Stomach (tissue), 9 donors: Measurements from ENCODE around the gene NR4A2. TPM values are rescaled to one million over a fixed set of nuclear protein-coding genes. Genes with fewer than 3 reads are reported as not detected.
A peak's percentile ranks its signal among the peaks of the same experiment; 100 is the strongest.

Experiments used
- DNase-seq, 2 donors: peaks; one replicate each; pipeline versions ENCODE4 v3.0.0 to v3.0.0-alpha.2; 2013 to 2019
- H3K27ac ChIP-seq, 5 donors: fragments of 200-600 bp in 4 of 5; sonication (generic) in 4 of 5; one replicate each; pipeline ENCODE4 v1.5.1; 2013 to 2019; ENCODE audit warnings: mild to moderate bottlenecking in 1 of 5, moderate library complexity in 1 of 5
- H3K27me3 ChIP-seq, 3 donors: fragments of 200-600 bp; sonication (generic); one replicate each; pipeline ENCODE4 v1.5.1; 2017 to 2019; ENCODE audit warnings: mixed run types in 1 of 3
- H3K36me3 ChIP-seq, 4 donors: fragments of 200-600 bp; sonication (generic); 1 replicate in 3 of 4; 2 replicates in 1 of 4; pipeline ENCODE4 v1.5.1; 2016 to 2019
- H3K4me1 ChIP-seq, 4 donors: fragments of 200-600 bp; sonication (generic); one replicate each; pipeline ENCODE4 v1.5.1; 2016 to 2019
- H3K4me3 ChIP-seq, 4 donors: fragments of 200-600 bp; sonication (generic) in 3 of 4; one replicate each; pipeline ENCODE4 v1.5.1; 2016 to 2019; ENCODE audit warnings: mild to moderate bottlenecking in 1 of 4
- H3K9me3 ChIP-seq, 4 donors: fragments of 200-600 bp; sonication (generic); one replicate each; pipeline ENCODE4 v1.5.1; 2016 to 2019
- EP300 ChIP-seq: sonication (generic); formaldehyde crosslinking; IDR thresholded peaks from one replicate; pipeline ENCODE4 v1.6.1; 2017; ENCODE audit warnings: antibody characterized with exemption
- POLR2A ChIP-seq, 4 donors: fragments of 450-650 bp; IDR thresholded peaks; one replicate each; pipeline ENCODE4 v1.6.1; 2016; ENCODE audit warnings: antibody characterized with exemption in 4 of 4, control low read depth in 2 of 4, mild to moderate bottlenecking in 1 of 4, moderate library complexity in 1 of 4
- POLR2AphosphoS5 ChIP-seq, 3 donors: sonication (generic); formaldehyde crosslinking; IDR thresholded peaks; one replicate each; pipeline ENCODE4 v1.6.1; 2016; ENCODE audit warnings: antibody characterized with exemption in 3 of 3
- WGBS, 5 donors: extraction: QIAGEN DNeasy Blood & Tissue Kit in 3 of 5; methylation state at CpG; one replicate each; pipeline versions ENCODE4 v1.1.5 to v1.1.7; 2013 to 2018; 5-methylcytosine and 5-hydroxymethylcytosine counted together
- intact Hi-C: fragments of 100-400 bp; cut with DNase I; formaldehyde crosslinking; loops from one replicate; pipeline ENCODE4 v1.15.1; 2023; ENCODE audit warnings: low total_unique reads
- polyA plus RNA-seq, 3 donors: library from polyadenylated mRNA; stranded (reverse); fragments of 200-250 nt; gene quantifications; one replicate each; pipeline ENCODE4 v1.2.3, GENCODE V29; 2013
- total RNA-seq, 5 donors: library from RNA; depleted of rRNA; stranded (reverse); fragments of >200 nt; gene quantifications; one replicate each; pipeline versions ENCODE4 v1.1.0 to v1.2.3, GENCODE V29; 2014 to 2016
- TF ChIP-seq, protein P1 (sequence below), 7 experiments: fragments of 450-650 bp in 4 of 7; fragments of 200-600 bp in 3 of 7; sonication (generic) in 3 of 7; IDR thresholded peaks; one replicate each; pipeline ENCODE4 v1.5.1; 2016 to 2019; ENCODE audit warnings: antibody characterized with exemption in 7 of 7, control low read depth in 2 of 7, mild to moderate bottlenecking in 1 of 7
- donor health status: healthy with polysubstance abuse.
- donor health status: Bipolar disorder and iron deficiency.
- donor health status: healthy.

Gene NR4A2
- total and polyA plus RNA-seq, 8 donors: 4.7 to 20.7 (median 10.8) TPM; not detected in 2

DNA sequence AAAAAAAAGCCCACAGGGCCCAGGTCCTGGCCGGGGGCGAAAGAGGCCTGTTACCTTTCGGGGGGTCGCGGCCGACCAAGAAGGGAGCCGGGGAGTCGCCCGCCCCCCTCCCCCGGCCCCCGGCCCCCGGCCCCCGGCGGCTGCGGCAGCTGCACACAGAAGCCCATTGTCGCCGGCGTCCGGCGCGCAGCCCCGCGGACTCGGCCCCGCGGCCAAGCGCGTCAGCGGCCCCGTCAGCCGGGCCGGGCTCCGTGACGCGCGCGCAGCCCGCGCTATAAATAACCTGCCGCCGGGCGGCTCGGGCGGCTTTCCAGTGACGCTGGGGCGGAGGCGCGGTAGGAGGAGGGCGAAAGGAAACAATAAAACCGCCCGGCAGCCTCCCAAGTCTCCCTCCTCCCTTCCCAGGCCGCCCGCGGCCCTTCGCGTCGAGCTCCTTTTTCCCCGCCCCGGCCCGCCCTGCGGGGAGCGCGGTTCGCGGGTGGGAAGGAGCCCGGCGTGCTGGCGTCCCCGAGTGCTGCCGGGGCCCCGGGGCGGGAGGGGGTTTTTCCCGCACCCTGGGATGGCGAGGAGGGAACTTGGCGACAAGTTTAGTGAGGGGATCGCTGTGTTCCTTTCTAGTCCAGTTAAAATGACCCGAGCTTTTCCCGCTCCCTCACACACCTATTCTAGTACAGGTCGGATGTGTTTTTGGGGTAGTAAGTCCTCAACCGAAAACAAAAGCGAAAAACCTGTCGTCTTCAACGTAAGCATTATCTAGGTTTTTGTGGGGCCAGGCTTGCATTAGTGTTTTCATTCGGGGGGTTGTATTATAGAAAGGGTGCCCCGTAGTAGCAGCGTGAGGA lies 10.0 kb upstream of the NR4A2 start:
- H3K4me3 ChIP-seq: peak overlapping the region; percentile 57 to 88 (median 64)
- peak; percentile 97 to 98 for DNase-seq
- no peaks in the 10 kb centered on the region for H3K9me3 ChIP-seq
- WGBS, 5 donors: 0 to 2% (median 0%) methylated on average over 21 to 86 of the region's 86 CpGs
- TF ChIP-seq POLR2AphosphoS5 (IDR thresholded peaks at IDR 0.05) (peak; percentile 86 to 93 (median 88)), POLR2A (IDR thresholded peaks at IDR 0.05) (peak in 2 of 4 donors; percentile 41 to 70), EP300 (peak; percentile 34)
- TF ChIP-seq, protein P1, sequence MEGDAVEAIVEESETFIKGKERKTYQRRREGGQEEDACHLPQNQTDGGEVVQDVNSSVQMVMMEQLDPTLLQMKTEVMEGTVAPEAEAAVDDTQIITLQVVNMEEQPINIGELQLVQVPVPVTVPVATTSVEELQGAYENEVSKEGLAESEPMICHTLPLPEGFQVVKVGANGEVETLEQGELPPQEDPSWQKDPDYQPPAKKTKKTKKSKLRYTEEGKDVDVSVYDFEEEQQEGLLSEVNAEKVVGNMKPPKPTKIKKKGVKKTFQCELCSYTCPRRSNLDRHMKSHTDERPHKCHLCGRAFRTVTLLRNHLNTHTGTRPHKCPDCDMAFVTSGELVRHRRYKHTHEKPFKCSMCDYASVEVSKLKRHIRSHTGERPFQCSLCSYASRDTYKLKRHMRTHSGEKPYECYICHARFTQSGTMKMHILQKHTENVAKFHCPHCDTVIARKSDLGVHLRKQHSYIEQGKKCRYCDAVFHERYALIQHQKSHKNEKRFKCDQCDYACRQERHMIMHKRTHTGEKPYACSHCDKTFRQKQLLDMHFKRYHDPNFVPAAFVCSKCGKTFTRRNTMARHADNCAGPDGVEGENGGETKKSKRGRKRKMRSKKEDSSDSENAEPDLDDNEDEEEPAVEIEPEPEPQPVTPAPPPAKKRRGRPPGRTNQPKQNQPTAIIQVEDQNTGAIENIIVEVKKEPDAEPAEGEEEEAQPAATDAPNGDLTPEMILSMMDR (IDR thresholded peaks at IDR 0.05): peak in 1 of 7 experiments; percentile 9
- H3K27ac ChIP-seq: peak overlapping the region; percentile 99 to 100 (median 100)
- H3K4me1 ChIP-seq: peaks cover 18 to 49% (median 33%) of the 10 kb centered on the region in 4 donors
- H3K36me3 ChIP-seq: no peaks in the 10 kb centered on the region
- H3K27me3 ChIP-seq: no peaks in the 10 kb centered on the region
- intact Hi-C loops: loop anchor here (10.0 kb wide), 1 partner anchor 52 kb away; no protein-coding TSS in a partner anchor

DNA sequence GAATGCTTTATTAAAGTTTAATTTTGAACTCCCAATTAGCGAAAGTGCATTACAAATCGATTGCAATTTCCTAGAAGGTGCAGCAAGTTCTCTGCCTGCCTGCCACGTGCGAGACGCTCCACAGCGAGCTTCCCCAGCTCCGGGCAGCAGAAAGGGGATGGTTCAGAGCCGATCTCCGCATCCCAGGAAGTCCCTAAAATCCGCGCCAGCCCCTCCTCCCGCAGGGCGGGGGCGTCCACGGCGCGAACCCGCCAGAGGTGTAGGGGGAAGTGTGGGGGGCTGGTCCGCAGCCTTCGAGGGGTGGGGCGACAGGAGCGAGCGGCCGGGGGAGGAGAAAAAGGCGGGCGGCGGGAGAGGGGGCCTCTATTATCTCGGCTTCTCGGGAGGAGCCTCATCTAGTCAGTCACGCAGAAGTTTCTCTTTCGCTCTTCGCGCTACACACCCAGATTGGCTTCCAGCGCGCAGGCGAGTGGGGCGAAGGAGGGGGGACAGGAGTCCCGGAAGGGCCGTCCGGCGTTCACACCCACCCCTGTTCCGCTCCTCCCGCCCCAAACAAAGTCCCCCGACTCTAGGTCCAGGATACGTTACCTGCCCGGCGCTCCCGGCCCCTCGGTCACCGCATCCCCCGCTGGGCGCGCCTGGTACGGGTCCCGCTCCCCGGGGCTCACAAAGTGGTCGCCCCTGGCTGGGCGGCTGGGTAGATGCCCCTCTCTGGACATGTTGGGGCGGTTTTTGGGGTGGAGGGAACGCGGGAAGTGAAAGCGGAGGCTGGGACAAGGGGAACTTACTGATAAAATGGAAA lies 9.1 kb upstream of the NR4A2 start:
- TF ChIP-seq POLR2AphosphoS5 (IDR thresholded peaks at IDR 0.05): peak; percentile 70 to 97 (median 96)
- TF ChIP-seq POLR2A (IDR thresholded peaks at IDR 0.05): peak in 2 of 4 donors; percentile 47 to 60
- TF ChIP-seq EP300: no peak
- Histone ChIP-seq H3K27ac (peak overlapping the region; percentile 99 to 100 (median 100)), H3K27me3 (no peaks in the 10 kb centered on the region), H3K4me1 (peaks cover 18 to 49% (median 33%) of the 10 kb centered on the region in 4 donors), H3K9me3 (no peaks in the 10 kb centered on the region), H3K4me3 (peak overlapping the region; percentile 57 to 88 (median 64)), H3K36me3 (no peaks in the 10 kb centered on the region)
- DNase-seq: peak; percentile 90 to 97
- WGBS, 5 donors: 0 to 1% (median 0%) methylated on average over 50 to 61 of the region's 62 CpGs
- intact Hi-C loops: loop anchor here (10.0 kb wide), 1 partner anchor 53 kb away; no protein-coding TSS in a partner anchor

DNA sequence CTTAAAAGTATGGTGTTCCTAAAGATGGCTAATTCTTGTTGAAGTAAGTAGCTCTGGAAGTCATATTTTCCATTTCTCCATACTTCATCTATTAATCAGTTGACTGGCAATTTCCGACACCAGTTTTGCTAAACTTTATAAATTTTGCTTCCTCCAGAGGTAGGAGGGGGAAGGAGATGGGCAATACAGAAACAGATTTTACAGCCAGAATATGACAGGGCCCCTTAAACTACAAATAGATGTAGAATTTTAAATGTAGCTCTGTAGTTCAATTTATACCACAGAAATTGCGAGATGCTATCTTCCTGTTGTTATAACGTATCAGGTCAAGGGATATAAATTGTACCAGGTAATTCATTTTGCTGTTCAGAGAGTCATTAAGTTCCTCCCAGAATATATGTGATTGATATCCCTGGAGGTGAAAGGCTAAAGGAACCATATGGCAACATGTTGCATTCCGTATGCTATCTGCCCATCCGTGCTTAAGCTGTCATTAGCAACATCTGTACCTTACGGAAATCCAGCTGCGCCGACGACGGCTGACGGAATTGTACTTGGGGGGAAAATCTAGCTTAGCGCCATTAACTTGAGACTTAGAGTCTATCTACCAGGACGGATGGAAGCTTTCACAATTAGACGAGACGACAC lies 8.4 kb upstream of the NR4A2 start:
- 3 to 5% (median 3%) methylated on average over 15 of the region's 15 CpGs for WGBS, 5 donors
- Histone ChIP-seq H3K36me3 (no peaks in the 10 kb centered on the region), H3K4me1 (peaks cover 18 to 50% (median 34%) of the 10 kb centered on the region in 4 donors), H3K27ac (peak overlapping the region; percentile 99 to 100 (median 100)), H3K27me3 (no peaks in the 10 kb centered on the region), H3K9me3 (no peaks in the 10 kb centered on the region), H3K4me3 (peak overlapping the region; percentile 57 to 88 (median 64))
- peak in 1 of 2 donors; percentile 80 for DNase-seq
- TF ChIP-seq POLR2A (IDR thresholded peaks at IDR 0.05) (no peak), EP300 (no peak), POLR2AphosphoS5 (IDR thresholded peaks at IDR 0.05) (no peak)
- TF ChIP-seq, protein P1 (IDR thresholded peaks at IDR 0.05): no peak
- intact Hi-C loops: loop anchor here (10.0 kb wide), 1 partner anchor 54 kb away; no protein-coding TSS in a partner anchor

DNA sequence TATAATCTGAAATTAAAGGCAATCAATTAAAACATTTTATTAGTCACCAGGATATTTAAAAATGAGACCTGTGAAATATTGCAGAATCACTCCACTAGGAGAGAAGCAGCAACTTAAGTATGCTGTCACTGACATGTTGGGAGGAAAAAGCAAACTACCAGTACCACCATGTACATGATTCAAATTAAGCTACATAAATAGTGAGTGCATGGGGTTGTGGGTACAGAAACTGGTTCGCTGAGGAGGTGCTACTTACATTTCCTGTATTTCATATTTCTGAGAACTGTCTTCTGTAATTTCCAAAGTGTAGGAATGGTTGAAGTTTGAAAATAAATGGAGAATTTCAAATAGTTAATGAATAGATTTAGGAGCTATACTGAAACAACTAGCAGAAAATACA lies 7.9 kb upstream of the NR4A2 start:
- H3K27ac ChIP-seq: peak overlapping the region in 4 of 5 donors; percentile 99 to 100 (median 100)
- no peaks in the 10 kb centered on the region for H3K36me3 ChIP-seq
- no peak overlapping the region for H3K4me3 ChIP-seq
- intact Hi-C loops: loop anchor here (10.0 kb wide), 1 partner anchor 54 kb away; no protein-coding TSS in a partner anchor
- H3K9me3 ChIP-seq: no peaks in the 10 kb centered on the region
- no peaks in the 10 kb centered on the region for H3K27me3 ChIP-seq
- peaks cover 18 to 53% (median 37%) of the 10 kb centered on the region in 4 donors for H3K4me1 ChIP-seq
- WGBS, 5 donors: 19 to 50% (median 30%) methylated on average over 1 of the region's 1 CpG
- TF ChIP-seq EP300: no peak
- DNase-seq: no peak
